NK-92 (cell line): ENCODE data around the gene RGPD4.

Source experiments
- DNase-seq: peaks from one replicate; lab custom pipeline; 2025; ENCODE audit not compliant: unreplicated experiment; lab: John Stamatoyannopoulos, UW

RGPD4 gene

GRCh38 chr2:107927034-107927534 lies 100.4 kb downstream of the RGPD4 start:
- DNase-seq = no peak

DNA sequence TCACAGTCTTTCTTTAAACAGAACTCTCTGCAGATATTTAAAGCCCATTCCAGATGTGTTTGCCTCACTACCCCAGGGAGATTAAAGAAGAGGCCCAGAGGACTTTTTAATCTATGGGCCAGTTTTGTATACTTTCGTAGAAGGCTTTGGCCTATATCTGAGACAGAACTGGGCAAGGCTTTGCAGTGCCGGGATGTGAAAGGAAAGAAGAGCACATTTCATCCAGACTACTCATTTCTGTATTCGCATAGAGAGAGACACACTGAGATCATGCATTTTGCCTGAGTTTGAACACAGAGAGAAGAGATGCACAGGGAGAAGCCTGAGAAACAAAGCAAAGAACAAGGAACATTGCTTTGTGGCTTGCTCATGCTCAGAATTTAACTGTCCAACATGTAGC lies 104.7 kb downstream of the RGPD4 start:
- DNase-seq = no peak

DNA sequence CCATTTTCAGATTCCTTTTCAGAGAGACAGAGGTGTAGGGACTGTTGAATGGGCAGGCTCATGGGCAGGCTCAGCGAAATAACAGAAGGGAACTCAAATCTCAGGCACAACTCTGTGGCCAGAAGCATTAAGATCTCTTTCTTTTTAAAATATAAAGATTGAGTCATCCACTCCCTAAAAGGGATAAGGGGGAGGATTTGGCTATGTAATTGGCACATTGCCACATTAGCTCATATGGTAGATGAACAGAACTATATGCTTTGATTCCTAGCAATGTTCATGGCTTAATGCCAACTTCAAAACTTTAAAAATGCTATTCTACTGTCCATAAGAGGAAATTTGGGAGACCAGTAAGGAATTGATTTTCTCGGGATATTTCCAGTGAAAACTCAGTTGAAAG lies 105.8 kb downstream of the RGPD4 start:
- no peak for DNase-seq

- DNase-seq = no peak
Observed at GRCh38 chr2:107932979-107933378, 106.3 kb downstream of the RGPD4 start.

- DNase-seq = no peak
Observed at GRCh38 chr2:107936433-107937359, 110.0 kb downstream of the RGPD4 start.
